ENCODE data around the gene NR6A1. TPM values are rescaled to one million over a fixed set of nuclear protein-coding genes. Genes with fewer than 3 reads are reported as not detected.

Gene NR6A1
- total and polyA plus RNA-seq, 2 of the 8 experiments (the other 6 are each of a cell fraction or from before 2014, with no cell fraction given): 93.2 to 237 TPM

DNA sequence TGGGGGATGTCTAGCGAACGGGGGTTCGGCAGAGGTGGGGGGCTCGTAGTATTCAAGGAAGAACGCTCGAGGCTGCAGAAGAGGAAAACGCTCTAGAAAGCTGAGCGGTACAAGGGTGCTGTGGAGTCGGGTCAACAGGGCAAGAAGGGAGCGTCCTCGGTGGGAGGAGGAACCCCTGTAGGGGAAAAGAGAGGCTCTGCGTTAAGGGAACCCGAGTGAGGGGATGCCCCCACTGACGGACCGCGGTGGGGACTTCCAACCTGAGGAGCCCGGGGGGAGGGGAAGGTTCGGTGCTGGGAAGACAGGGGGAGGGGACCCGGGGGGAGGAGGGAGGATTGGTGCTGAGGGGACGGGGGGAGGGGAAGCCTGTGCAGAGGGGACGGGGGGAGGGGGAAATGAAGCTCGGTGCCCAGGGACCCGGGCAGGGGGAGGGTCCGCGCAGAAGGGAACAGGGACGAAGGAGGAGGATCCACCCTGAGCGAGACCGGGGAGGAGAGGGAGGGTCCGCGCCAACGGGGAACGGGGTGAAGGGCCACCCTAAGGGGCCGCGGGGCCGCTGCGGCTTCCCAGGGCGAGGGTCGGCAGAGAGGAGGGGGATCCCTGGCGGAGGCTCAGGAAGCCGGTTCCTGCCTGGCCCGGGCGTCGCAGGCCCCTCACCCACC, 621 bp downstream of the NR6A1 start:
- no peak for FAIRE-seq

More for the DNA sequence above, 621 bp downstream of the NR6A1 start:
- Histone ChIP-seq H2BK5ac (ENCODE audit: low read depth, low read length) (peak overlapping the region; percentile 74; the same call in 1 of the 2 replicates), H2AK5ac (ENCODE audit: low read depth, low read length) (no peak overlapping the region), H3K4ac (replicated peaks; ENCODE audit: insufficient read length, low read depth, low read length) (no peak overlapping the region), H4K5ac (ENCODE audit: insufficient read length, low read depth, low read length) (peak overlapping the region; percentile 70), H2BK15ac (ENCODE audit: low read length) (0 out of 2 replicates have a peak overlapping the region, but pooled peaks have one; percentile 53), H3K23me2 (ENCODE audit: low read depth, low read length) (peaks cover 8% of the 10 kb centered on the region), H3K27me3 (replicated peaks in 1 of 4; ENCODE audit: control insufficient read depth in 3 of 4, extremely low read depth in 1 of 4, insufficient read depth in 3 of 4, low read length in 3 of 4) (no peaks in the 10 kb centered on the region), H3K9me3 (ENCODE audit: insufficient read depth in 2 of 2, low read depth in 1 of 2, low read length in 1 of 2) (no peaks in the 10 kb centered on the region), H2BK120ac (replicated peaks; ENCODE audit: low read depth, low read length) (no peak overlapping the region), H3K56ac (replicated peaks; ENCODE audit: insufficient read length, low read depth, low read length) (peak overlapping the region; percentile 1), H3K79me1 (ENCODE audit: low read depth, low read length) (no peaks in the 10 kb centered on the region), H4K8ac (ENCODE audit: extremely low read depth, insufficient read depth, low read length) (peak overlapping the region; percentile 86), H3K4me2 (ENCODE audit: insufficient read depth in 1 of 2, low read depth in 2 of 2, low read length in 2 of 2) (peak overlapping the region; percentile 81 to 85), H3K36me3 (ENCODE audit: control insufficient read depth in 2 of 4, insufficient read depth in 4 of 4, low read length in 3 of 4) (no peaks in the 10 kb centered on the region), H3K4me1 (replicated peaks in 1 of 4; ENCODE audit: control insufficient read depth in 3 of 4, insufficient read depth in 4 of 4, low read length in 3 of 4) (peaks cover 2 to 19% (median 11%) of the 10 kb centered on the region in 4 experiments; a peak in 6 of 7 replicates), H3K23ac (ENCODE audit: insufficient read length) (no peak overlapping the region), H2BK12ac (ENCODE audit: low read depth, low read length) (no peak overlapping the region), H4K91ac (replicated peaks; ENCODE audit: insufficient read length, low read length) (peak overlapping the region; percentile 46), H3K9ac (replicated peaks in 1 of 4; ENCODE audit: extremely low read depth in 1 of 4, low read depth in 3 of 4, low read length in 3 of 4) (peak overlapping the region; percentile 17 to 93 (median 74); a peak in 6 of 7 replicates), H3K27ac (ENCODE audit: low read depth, low read length) (peak overlapping the region; percentile 97; the same call in 1 of the 2 replicates), H3K14ac (ENCODE audit: insufficient read length) (no peak overlapping the region), H2BK20ac (ENCODE audit: low read length) (0 out of 2 replicates have a peak overlapping the region, but pooled peaks have one; percentile 56), H2AFZ (ENCODE audit: low read length) (no peak overlapping the region), H3K18ac (ENCODE audit: extremely low read depth, low read length) (peak overlapping the region; percentile 81), H4K20me1 (replicated peaks in 1 of 2; ENCODE audit: control insufficient read depth in 1 of 2, insufficient read depth in 2 of 2, low read length in 2 of 2) (peaks cover 10 to 12% of the 10 kb centered on the region in 2 experiments), H3K4me3 (ENCODE audit: extremely low read depth in 1 of 4, insufficient read depth in 2 of 4, low read depth in 3 of 4, low read length in 4 of 4) (peak overlapping the region; percentile 56 to 86 (median 78)), H3K79me2 (ENCODE audit: control insufficient read depth in 1 of 2, insufficient read depth in 2 of 2, low read length in 2 of 2) (peaks cover 2 to 48% of the 10 kb centered on the region in 2 experiments; a peak in 3 of 4 replicates)
- POLR2A ChIA-PET (ENCODE audit: partially characterized antibody): interaction anchor here (0.9 to 13.5 kb wide), 14 partner anchors 9 to 176 kb away, joined by 3 to 396 read pairs (median 4); partner anchors contain the start of genes ARPC5L, RPL35 and WDR38
- TF ChIP-seq RFX5 (IDR thresholded peaks at IDR 0.05; ENCODE audit: borderline replicate concordance, low read depth, low read length) (no peak), RBBP5 (IDR thresholded peaks at IDR 0.05; ENCODE audit: borderline replicate concordance, low read depth, low read length) (peak; percentile 53; the same call in 1 of the 2 replicates), SIN3A (conservative IDR thresholded peaks at IDR 0.05 in 1 of 2, IDR thresholded peaks at IDR 0.05 in 1 of 2; ENCODE audit: low read depth in 1 of 2, low read length in 2 of 2) (0 out of 4 replicates have a peak, but pooled peaks of 1 of the 2 experiments have one; percentile 24), KDM4A (IDR thresholded peaks at IDR 0.05; ENCODE audit: low read depth, low read length, severe bottlenecking) (peak; percentile 8)
- no peak for DNase-seq (ENCODE audit: low read depth in 1 of 2, low spot score in 2 of 2)
- 1% methylated on average over 18 of the region's 43 CpGs; no CpG with 5 or more reads in 1 of the 2 experiments for WGBS, 2 experiments (ENCODE audit: extremely low coverage in 1 of 2, insufficient coverage in 1 of 2, insufficient read length in 1 of 2, insufficient replicate concordance in 2 of 2, low coverage in 1 of 2, low lambda C conversion rate in 2 of 2, missing lambda C conversion rate in 1 of 2)
- CTCF ChIA-PET (ENCODE audit: partially characterized antibody): interaction anchor here (0.8 to 17.6 kb wide), 13 partner anchors 9 to 218 kb away, joined by 3 to 1300 read pairs (median 5); partner anchors contain the start of genes ARPC5L, RPL35 and WDR38

Measured in H1 (cell line).